GM12878 (cell line): ENCODE results near the gene NIPAL3. TPM values are rescaled to one million over a fixed set of nuclear protein-coding genes. Genes with fewer than 3 reads are reported as not detected.

ENCODE experiments used
- ATAC-seq: fragments of 200-7000 bp; cut with Tn5 transposase; 3 replicates; pipeline ENCODE4 v1.9.1; 2020; ENCODE audit warnings: mild to moderate bottlenecking, moderate library complexity
- BruUV-seq: library from RNA; stranded (reverse); fragments of 400-500 nt; replicated peaks from 2 replicates; lab custom pipeline; 2021; lab: Mats Ljungman, UMichigan
- CTCF ChIA-PET: fragments of 300-600 bp; sonication (Branson Sonifier 250); formaldehyde crosslinking; extraction: SDS; loops from one replicate; lab custom pipeline; 2021; ENCODE audit warnings: inconsistent platforms; lab: Yijun Ruan, JAX
- POLR2A ChIA-PET: fragments of 350-600 bp; formaldehyde crosslinking; extraction: SDS; loops from one replicate; lab custom pipeline; 2021; ENCODE audit warnings: inconsistent platforms; lab: Charles Lee
- RAD21 ChIA-PET: fragments of 300-600 bp; sonication (Branson Sonifier 250); formaldehyde crosslinking; loops from one replicate; lab custom pipeline; 2023; ENCODE audit warnings: antibody characterized with exemption; ENCODE audit not compliant: unreplicated experiment; lab: Charles Lee
- SMC1A ChIA-PET: fragments of 300-600 bp; sonication (Branson Sonifier 250); formaldehyde crosslinking; loops from one replicate; lab custom pipeline; 2023; ENCODE audit not compliant: unreplicated experiment, uncharacterized antibody; lab: Charles Lee
- DNase-seq: peaks from one replicate; pipeline ENCODE4 v3.0.0-alpha.2; 2011; ENCODE audit warnings: low read depth, low spot score
- FAIRE-seq: peaks from 3 replicates; lab custom pipeline; 2011; peaks lifted over from hg19 to GRCh38; lab: Jason Lieb, UNC
- H2AFZ ChIP-seq: 2 replicates; pipeline ENCODE4 v1.6.0; 2011; ENCODE audit warnings: low read depth, low read length, control low read depth; ENCODE audit not compliant: control insufficient read depth
- H3K27ac ChIP-seq: 2 replicates; pipeline ENCODE4 v1.5.1; 2011; ENCODE audit warnings: control low read depth; ENCODE audit not compliant: control insufficient read depth, insufficient read depth
- H3K27me3 ChIP-seq, 2 experiments: replicated peaks in 1 of 2; 2 replicates each; pipeline versions ENCODE4 v1.6.0 to v1.6.1; 2011; ENCODE audit warnings: low read length in 1 of 2; ENCODE audit not compliant: control insufficient read depth in 2 of 2, insufficient read depth in 2 of 2
- H3K36me3 ChIP-seq, 2 experiments: 2 replicates each; pipeline ENCODE4 v1.5.1; 2011; ENCODE audit warnings: low read length in 1 of 2; ENCODE audit not compliant: control insufficient read depth in 2 of 2, insufficient read depth in 2 of 2
- H3K4me1 ChIP-seq: 2 replicates; pipeline ENCODE4 v1.6.1; 2011; ENCODE audit warnings: mild to moderate bottlenecking, low read length, moderate library complexity, mixed read lengths; ENCODE audit not compliant: control insufficient read depth, insufficient read depth
- H3K4me2 ChIP-seq: 2 replicates; pipeline ENCODE4 v1.6.0; 2011; ENCODE audit warnings: control low read depth; ENCODE audit not compliant: control insufficient read depth, insufficient read depth
- H3K4me3 ChIP-seq: fragments of 200-600 bp; sonication (generic); 2 replicates; pipeline ENCODE4 v1.5.1; 2016
- H3K79me2 ChIP-seq: 2 replicates; pipeline ENCODE4 v1.6.0; 2011; ENCODE audit warnings: low read length; ENCODE audit not compliant: control insufficient read depth, insufficient read depth
- H3K9ac ChIP-seq: 2 replicates; pipeline ENCODE4 v1.8.0; 2011; ENCODE audit warnings: low read length, control low read depth, mixed read lengths; ENCODE audit not compliant: control insufficient read depth, insufficient read depth
- H3K9me3 ChIP-seq: replicated peaks from 3 replicates; pipeline ENCODE4 v1.5.1; 2011; ENCODE audit warnings: mild to moderate bottlenecking, low read length; ENCODE audit not compliant: control insufficient read depth, insufficient read depth
- H4K20me1 ChIP-seq: 2 replicates; pipeline ENCODE4 v1.6.0; 2011; ENCODE audit not compliant: control insufficient read depth, insufficient read depth
- ASH2L ChIP-seq: fragments of 300-600, 200-600 bp; sonication (generic); IDR thresholded peaks from 2 replicates; pipeline ENCODE4 v1.6.1; 2017; ENCODE audit warnings: low read depth, mild to moderate bottlenecking, borderline replicate concordance
- CHD1 ChIP-seq: IDR thresholded peaks from 2 replicates; pipeline ENCODE4 v1.6.1; 2012; ENCODE audit warnings: low read depth, low read length, improper control_type of control experiment
- EED ChIP-seq: sonication (generic); IDR thresholded peaks from 2 replicates; pipeline ENCODE4 v1.6.1; 2016; ENCODE audit warnings: antibody characterized with exemption, low read depth
- GABPA ChIP-seq: IDR thresholded peaks from 2 replicates; pipeline ENCODE4 v1.6.1; 2014; ENCODE audit warnings: antibody characterized with exemption, low read depth, mild to moderate bottlenecking, inconsistent platforms
- KDM1A ChIP-seq: fragments of 200-600 bp; sonication (generic); IDR thresholded peaks from 2 replicates; pipeline ENCODE4 v1.6.1; 2016; ENCODE audit warnings: borderline replicate concordance
- PML ChIP-seq: IDR thresholded peaks from 2 replicates; pipeline ENCODE4 v1.6.1; 2012; ENCODE audit warnings: low read length, inconsistent platforms
- SP1 ChIP-seq: IDR thresholded peaks from one replicate; pipeline ENCODE4 v1.6.1; 2011; ENCODE audit warnings: low read depth, low read length
- STAT1 ChIP-seq: fragments of 450-650 bp; conservative IDR thresholded peaks from 2 replicates; pipeline ENCODE4 v1.6.1; 2014; ENCODE audit warnings: antibody characterized with exemption, mild to moderate bottlenecking
- TBL1XR1 ChIP-seq: IDR thresholded peaks from 2 replicates; pipeline ENCODE4 v1.6.1; 2012; ENCODE audit warnings: low read depth, low read length, improper control_type of control experiment
- YBX1 ChIP-seq: fragments of 450-650 bp; IDR thresholded peaks from 2 replicates; pipeline ENCODE4 v1.6.1; 2016; ENCODE audit warnings: antibody characterized with exemption
- ZNF207 ChIP-seq: fragments of 450-650 bp; IDR thresholded peaks from 2 replicates; pipeline ENCODE4 v1.6.1; 2014; ENCODE audit warnings: antibody characterized with exemption, mild to moderate bottlenecking, borderline replicate concordance
- ZNF24 ChIP-seq: fragments of 450-650 bp; IDR thresholded peaks from 2 replicates; pipeline ENCODE4 v1.6.1; 2017; ENCODE audit warnings: antibody characterized with exemption, mild to moderate bottlenecking
- WGBS: methylation state at CpG from one replicate; pipeline ENCODE4 v1.1.6; 2016; ENCODE audit warnings: low lambda C conversion rate; ENCODE audit not compliant: insufficient replicate concordance, insufficient coverage; ENCODE audit errors: missing lambda C conversion rate; 5-methylcytosine and 5-hydroxymethylcytosine counted together
- in situ Hi-C: fragments of 300-500 bp; cut with MboI; formaldehyde crosslinking; loops from 9 replicates; pipeline ENCODE4 v1.14.3; 2018; ENCODE audit warnings: mixed read lengths
- intact Hi-C: fragments of 100-400 bp; cut with micrococcal nuclease; formaldehyde crosslinking; loops from one replicate; pipeline ENCODE4 v1.14.2; 2022; ENCODE audit not compliant: unreplicated experiment
- polyA plus RNA-seq, 11 experiments: library from polyadenylated mRNA; depleted of rRNA in 4 of 11; unstranded in 6 of 11; stranded (reverse) in 5 of 11; fragments of >200 nt; fragmentation: Nextera tagmentation in 4 of 11; fragmentation: Illumina TruSeq in 1 of 11; extraction: Ambion mirVana in 4 of 11; extraction: Trizol in 1 of 11; gene quantifications; 1 replicate in 1 of 11; 2 replicates in 10 of 11; pipeline versions ENCODE4 v1.2.1 to v1.2.3, GENCODE V29; 2011 to 2016; ENCODE audit warnings: inconsistent platforms in 2 of 11, missing spikeins in 2 of 11, low read depth in 1 of 11
- total RNA-seq, 4 experiments: library from RNA; depleted of rRNA in 3 of 4; stranded (reverse); fragments of >200 nt in 3 of 4; fragmentation: Illumina TruSeq in 1 of 4; extraction: Trizol in 1 of 4; gene quantifications; 2 replicates each; pipeline versions ENCODE4 v1.2.1 to v1.2.3, GENCODE V29; 2013 to 2021
- TF ChIP-seq, protein P1 (sequence below): fragments of 450-650 bp; conservative IDR thresholded peaks from 2 replicates; pipeline ENCODE4 v1.6.1; 2017; ENCODE audit warnings: mild to moderate bottlenecking, moderate library complexity

Gene NIPAL3
- total and polyA plus RNA-seq, 10 of the 15 experiments (the other 5 are each of a cell fraction or from before 2014, with no cell fraction given), result 2.1 to 9.4 (median 4.2) TPM

DNA sequence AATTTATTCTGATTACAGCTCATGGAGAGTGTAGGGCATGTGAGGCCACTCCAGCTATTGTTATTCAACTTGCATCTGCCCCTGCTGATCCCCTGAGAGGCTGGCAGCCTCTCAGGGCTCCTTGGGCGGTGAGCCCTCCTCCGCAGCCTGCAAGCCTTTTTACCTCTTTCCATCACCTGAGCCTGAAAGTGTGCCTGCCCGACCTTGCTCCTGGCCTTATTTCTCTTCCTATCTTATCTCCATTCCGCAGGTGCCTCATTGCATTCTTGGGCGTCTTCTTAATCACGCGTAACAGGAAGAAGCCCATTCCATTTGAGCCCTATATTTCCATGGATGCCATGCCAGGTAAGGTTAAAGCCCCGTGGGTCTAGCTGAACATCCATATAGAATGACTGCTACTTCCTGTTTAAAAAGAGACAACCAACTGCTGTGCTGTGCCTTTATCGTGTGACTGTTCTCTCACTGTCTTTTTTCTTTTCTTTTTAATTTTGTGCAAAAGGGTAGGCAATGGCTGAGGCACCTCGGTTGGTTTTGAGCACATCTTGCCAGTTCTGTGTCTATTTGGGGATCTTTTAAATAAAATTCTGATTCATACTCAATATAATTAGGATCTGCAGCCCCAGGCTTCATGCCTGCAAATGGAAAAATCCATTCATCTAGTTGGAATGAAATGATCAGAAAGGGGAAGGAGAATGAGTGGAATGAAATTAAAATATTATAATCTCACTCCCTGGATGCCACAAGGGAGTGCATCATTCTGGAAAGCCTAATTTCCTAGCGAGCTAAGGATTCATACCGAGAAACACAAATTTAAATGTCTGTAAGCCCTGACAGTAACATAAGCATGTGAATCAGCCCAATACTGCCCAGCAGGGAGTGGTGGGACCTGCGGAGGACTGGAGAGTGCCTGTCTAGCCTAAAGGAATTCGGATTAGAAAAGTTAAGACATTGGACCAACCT lies 48.5 kb downstream of the NIPAL3 start (continued):
- TF ChIP-seq STAT1 (no peak), GABPA (no peak), CHD1 (no peak), SP1 (no peak), ASH2L (no peak), TBL1XR1 (no peak), ZNF207 (no peak), ZNF24 (no peak)
- TF ChIP-seq, protein P1, sequence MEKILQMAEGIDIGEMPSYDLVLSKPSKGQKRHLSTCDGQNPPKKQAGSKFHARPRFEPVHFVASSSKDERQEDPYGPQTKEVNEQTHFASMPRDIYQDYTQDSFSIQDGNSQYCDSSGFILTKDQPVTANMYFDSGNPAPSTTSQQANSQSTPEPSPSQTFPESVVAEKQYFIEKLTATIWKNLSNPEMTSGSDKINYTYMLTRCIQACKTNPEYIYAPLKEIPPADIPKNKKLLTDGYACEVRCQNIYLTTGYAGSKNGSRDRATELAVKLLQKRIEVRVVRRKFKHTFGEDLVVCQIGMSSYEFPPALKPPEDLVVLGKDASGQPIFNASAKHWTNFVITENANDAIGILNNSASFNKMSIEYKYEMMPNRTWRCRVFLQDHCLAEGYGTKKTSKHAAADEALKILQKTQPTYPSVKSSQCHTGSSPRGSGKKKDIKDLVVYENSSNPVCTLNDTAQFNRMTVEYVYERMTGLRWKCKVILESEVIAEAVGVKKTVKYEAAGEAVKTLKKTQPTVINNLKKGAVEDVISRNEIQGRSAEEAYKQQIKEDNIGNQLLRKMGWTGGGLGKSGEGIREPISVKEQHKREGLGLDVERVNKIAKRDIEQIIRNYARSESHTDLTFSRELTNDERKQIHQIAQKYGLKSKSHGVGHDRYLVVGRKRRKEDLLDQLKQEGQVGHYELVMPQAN, result no peak

GRCh38 chr1:24465099-24465498 lies 49.5 kb downstream of the NIPAL3 start:
- FAIRE-seq (no peak), ATAC-seq (no peak), DNase-seq (no peak)
- Histone ChIP-seq H3K9ac (no peak overlapping the region), H2AFZ (no peak overlapping the region), H3K36me3 (no peaks in the 10 kb centered on the region; a peak in 1 of 4 replicates), H3K4me3 (no peak overlapping the region), H3K4me2 (no peak overlapping the region), H3K27ac (no peak overlapping the region), H3K27me3 (no peaks in the 10 kb centered on the region), H3K79me2 (no peaks in the 10 kb centered on the region), H3K4me1 (no peaks in the 10 kb centered on the region), H3K9me3 (no peaks in the 10 kb centered on the region; the same call in 2 of the 3 replicates), H4K20me1 (no peaks in the 10 kb centered on the region)
- ChIA-PET CTCF (no interaction called here), POLR2A (interaction anchor here (0.7 to 1.1 kb wide), 2 partner anchors 12 to 28 kb away, joined by 3 read pairs; no protein-coding TSS in a partner anchor), RAD21 (no interaction called here), SMC1A (interaction anchor here (1.1 kb wide), 1 partner anchor 74 kb away, joined by 4 read pairs; no protein-coding TSS in a partner anchor)
- TF ChIP-seq KDM1A, result no peak
- TF ChIP-seq PML, result no peak
- no peak for TF ChIP-seq EED
- TF ChIP-seq TBL1XR1, result no peak
- no peak for TF ChIP-seq YBX1
- WGBS, result 76% methylated on average over 4 of the region's 4 CpGs
- in situ Hi-C loops, result no loop called here
- BruUV-seq, result no TSS peak
- intact Hi-C loops, result no loop called here
